ENCODE data around the gene COBL.

Gene COBL

GRCh38 chr7:51138123-51139085 is 178.2 kb downstream of the COBL start:
- no peak for DNase-seq (ENCODE audit: low read depth)
- no peak for TF ChIP-seq CTCF (IDR thresholded peaks at IDR 0.05; ENCODE audit: insufficient read depth, low read depth, low read length, missing control alignments)
- H3K4me3 ChIP-seq (ENCODE audit: low read length), result no peak overlapping the region

GRCh38 chr7:51135576-51135975 is 181.0 kb downstream of the COBL start:
- DNase-seq (ENCODE audit: low read depth), result no peak
- no peak overlapping the region for H3K4me3 ChIP-seq (ENCODE audit: low read length)
- no peak for TF ChIP-seq CTCF (IDR thresholded peaks at IDR 0.05; ENCODE audit: insufficient read depth, low read depth, low read length, missing control alignments)

- DNase-seq (ENCODE audit: low read depth), result no peak
- no peak for TF ChIP-seq CTCF (IDR thresholded peaks at IDR 0.05; ENCODE audit: insufficient read depth, low read depth, low read length, missing control alignments)
- H3K4me3 ChIP-seq (ENCODE audit: low read length), result no peak overlapping the region
Observed at GRCh38 chr7:51134013-51134441, 182.6 kb downstream of the COBL start.

- no peak overlapping the region for H3K4me3 ChIP-seq (ENCODE audit: low read length)
- no peak for TF ChIP-seq CTCF (IDR thresholded peaks at IDR 0.05; ENCODE audit: insufficient read depth, low read depth, low read length, missing control alignments)
- no peak for DNase-seq (ENCODE audit: low read depth)
Observed at GRCh38 chr7:51132661-51133060, 183.9 kb downstream of the COBL start.

GRCh38 chr7:51129527-51130472 is 186.8 kb downstream of the COBL start:
- no peak for DNase-seq (ENCODE audit: low read depth)
- no peak overlapping the region for H3K4me3 ChIP-seq (ENCODE audit: low read length)
- TF ChIP-seq CTCF (IDR thresholded peaks at IDR 0.05; ENCODE audit: insufficient read depth, low read depth, low read length, missing control alignments), result no peak

- no peak overlapping the region for H3K4me3 ChIP-seq (ENCODE audit: low read length)
- TF ChIP-seq CTCF (IDR thresholded peaks at IDR 0.05; ENCODE audit: insufficient read depth, low read depth, low read length, missing control alignments), result no peak
- DNase-seq (ENCODE audit: low read depth), result no peak
Observed at GRCh38 chr7:51128545-51129435, 187.8 kb downstream of the COBL start.
